ENCODE measurements around the gene SCGN.

Gene SCGN

GRCh38 chr6:25652007-25652515 lies at the start of gene SCGN:
TSS of gene SCGN (plus strand) at chr6:25652215. CDS start at chr6:25652404, 189 bp downstream.
- DNase-seq (ENCODE audit: low read depth in 2 of 2): peak; percentile 38 to 56

DNA sequence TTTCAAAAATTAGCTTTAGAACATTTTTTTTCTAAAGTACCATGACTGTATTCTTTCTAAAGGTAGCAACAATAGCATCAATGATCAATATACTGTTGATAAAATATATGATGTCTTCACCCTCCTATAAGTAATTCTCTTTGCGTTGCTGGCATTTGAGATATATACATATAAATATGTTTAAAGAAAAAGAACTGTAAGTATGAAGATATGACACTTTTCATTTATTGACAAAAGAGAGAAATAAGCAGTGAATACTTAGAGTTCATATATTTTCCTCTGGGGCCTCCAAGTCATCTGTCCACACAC lies 49.4 kb upstream of the SCGN start:
- no peak for DNase-seq (ENCODE audit: low read depth in 2 of 2)

DNA sequence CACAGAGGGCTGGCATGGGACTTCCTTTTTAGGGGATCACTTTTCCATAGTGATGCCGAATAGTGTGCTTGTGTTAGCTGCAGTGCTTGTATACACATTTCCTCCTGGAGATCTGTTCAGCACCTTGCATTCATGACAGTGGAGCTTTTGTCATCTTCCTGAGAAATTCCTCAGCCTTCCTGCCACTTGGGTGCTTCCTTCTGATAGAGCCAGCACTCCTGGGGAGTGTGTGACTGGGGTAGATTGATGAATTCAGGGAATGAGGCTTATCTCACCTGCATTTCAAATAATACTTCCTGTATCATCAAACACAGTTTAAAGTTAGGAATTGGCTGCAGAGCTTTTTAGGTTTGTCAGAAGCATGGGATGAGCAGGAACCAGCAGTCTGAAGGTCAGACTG lies 48.8 kb upstream of the SCGN start:
- DNase-seq (ENCODE audit: low read depth in 2 of 2): no peak

DNA sequence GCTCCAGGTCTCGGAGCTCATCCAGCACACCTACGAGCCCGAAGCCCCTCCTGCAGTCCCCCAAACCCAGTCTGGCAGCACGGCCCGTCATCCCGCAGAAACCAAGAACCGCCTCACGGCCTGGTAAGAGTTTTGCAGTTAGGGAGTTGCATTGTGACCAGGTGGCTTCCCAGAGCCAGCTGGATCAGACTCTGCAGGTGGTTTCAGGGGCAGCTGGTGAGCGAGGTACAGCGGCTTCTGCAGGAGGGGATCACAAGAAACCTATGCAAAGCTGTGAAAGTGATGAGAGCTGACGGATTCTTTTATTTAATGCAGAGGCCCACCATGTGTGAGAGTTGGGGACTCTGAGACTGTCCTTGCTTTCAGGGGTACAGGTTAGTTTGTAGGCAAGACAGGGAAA lies 45.9 kb upstream of the SCGN start:
- DNase-seq (ENCODE audit: low read depth in 2 of 2): no peak

GRCh38 chr6:25608558-25609174 lies 43.3 kb upstream of the SCGN start:
- no peak for DNase-seq (ENCODE audit: low read depth in 2 of 2)

GRCh38 chr6:25612666-25613065 lies 39.3 kb upstream of the SCGN start:
- no peak for DNase-seq (ENCODE audit: low read depth in 2 of 2)

- DNase-seq (ENCODE audit: low read depth in 2 of 2): no peak
These were observed 38.6 kb upstream of the SCGN start for GRCh38 chr6:25613415-25613814.

DNA sequence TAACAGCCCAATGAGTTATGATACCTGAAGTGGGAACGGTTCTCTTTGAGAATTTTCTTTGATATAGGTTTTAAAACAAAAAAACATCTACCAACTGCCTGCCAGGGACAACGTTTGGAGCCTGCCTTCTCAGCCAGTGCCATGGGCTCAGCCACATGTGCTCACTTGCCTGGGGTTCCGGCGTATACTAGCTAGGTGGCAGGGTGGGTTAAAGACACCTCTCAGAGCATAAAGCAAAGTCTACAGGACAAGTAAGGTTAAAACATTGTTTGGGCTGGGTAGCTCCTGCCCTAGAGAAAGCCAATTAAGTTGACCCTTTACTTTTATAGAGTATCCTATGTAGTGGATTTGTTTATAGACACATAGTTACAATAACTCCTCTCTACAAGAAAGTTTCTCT lies 38.0 kb upstream of the SCGN start:
- no peak for DNase-seq (ENCODE audit: low read depth in 2 of 2)

GRCh38 chr6:25615471-25615870 lies 36.5 kb upstream of the SCGN start:
- DNase-seq (ENCODE audit: low read depth in 2 of 2): no peak

- DNase-seq (ENCODE audit: low read depth in 2 of 2): no peak
These were observed 34.0 kb upstream of the SCGN start for GRCh38 chr6:25617997-25618396.

- no peak for DNase-seq (ENCODE audit: low read depth in 2 of 2)
These were observed 32.8 kb upstream of the SCGN start for GRCh38 chr6:25619217-25619616.

DNA sequence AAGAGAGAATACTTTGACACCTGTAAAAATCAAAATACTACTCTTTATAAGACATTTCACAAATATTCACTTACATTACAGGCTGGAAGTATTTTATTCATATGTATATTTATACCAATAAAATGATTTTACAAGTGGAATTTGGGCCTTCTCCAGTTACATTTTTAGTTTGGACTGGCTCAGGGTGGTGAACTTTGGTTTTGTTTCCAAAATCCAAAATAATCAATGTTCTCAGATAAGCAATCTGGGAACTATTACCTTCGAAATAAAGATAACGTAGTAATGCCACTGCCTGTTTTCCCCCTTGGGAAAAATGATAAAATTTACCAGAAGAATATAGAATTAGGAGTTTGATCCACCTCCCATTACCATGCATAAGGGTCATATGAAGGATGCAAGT lies 31.6 kb upstream of the SCGN start:
- no peak for DNase-seq (ENCODE audit: low read depth in 2 of 2)

- no peak for DNase-seq (ENCODE audit: low read depth in 2 of 2)
These were observed 28.9 kb upstream of the SCGN start for GRCh38 chr6:25623065-25623464.

- DNase-seq (ENCODE audit: low read depth in 2 of 2): no peak
These were observed 28.1 kb upstream of the SCGN start for GRCh38 chr6:25623879-25624278.

- DNase-seq (ENCODE audit: low read depth in 2 of 2): no peak
These were observed 25.0 kb upstream of the SCGN start for GRCh38 chr6:25627001-25627400.

GRCh38 chr6:25628471-25629197 lies 23.4 kb upstream of the SCGN start:
- DNase-seq (ENCODE audit: low read depth in 2 of 2): no peak

- DNase-seq (ENCODE audit: low read depth in 2 of 2): no peak
These were observed 22.8 kb upstream of the SCGN start for GRCh38 chr6:25629198-25629576.

DNA sequence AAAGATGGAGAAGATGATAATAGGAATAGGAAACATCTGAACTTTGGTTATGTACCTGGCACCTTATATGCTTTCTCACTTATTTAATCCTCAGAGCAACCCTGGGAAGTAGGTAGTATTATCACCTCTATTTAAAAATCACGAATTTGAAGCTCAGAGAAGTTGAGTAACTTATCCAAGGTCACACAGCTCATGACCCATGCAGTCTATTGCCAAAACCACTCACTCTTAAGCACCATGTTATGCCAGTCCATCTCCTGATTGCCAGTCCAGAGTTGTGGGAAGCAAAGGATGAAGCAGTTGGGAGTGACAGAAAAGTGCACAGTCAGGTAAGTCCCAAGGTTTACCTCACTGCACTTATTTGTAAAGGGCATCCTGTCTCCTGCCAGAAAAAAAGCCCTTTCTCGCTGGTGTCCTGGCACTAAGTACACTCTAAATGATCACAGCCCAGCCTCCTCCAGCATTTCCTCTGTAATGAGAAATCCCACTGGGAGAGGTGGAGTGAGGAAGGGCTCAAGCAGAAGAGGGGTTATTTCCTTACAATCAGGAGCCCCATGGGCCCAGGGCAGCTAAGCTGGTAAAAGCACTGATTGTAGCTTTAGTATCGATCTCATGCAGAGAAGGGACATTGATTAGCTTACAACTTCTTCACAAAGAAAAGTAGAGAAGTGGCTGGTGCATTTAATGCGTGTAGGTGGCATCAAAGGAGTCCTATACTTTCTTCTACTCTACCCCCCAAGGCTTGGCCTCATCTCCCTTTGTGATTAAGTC lies 21.3 kb upstream of the SCGN start:
- no peak for DNase-seq (ENCODE audit: low read depth in 2 of 2)

DNA sequence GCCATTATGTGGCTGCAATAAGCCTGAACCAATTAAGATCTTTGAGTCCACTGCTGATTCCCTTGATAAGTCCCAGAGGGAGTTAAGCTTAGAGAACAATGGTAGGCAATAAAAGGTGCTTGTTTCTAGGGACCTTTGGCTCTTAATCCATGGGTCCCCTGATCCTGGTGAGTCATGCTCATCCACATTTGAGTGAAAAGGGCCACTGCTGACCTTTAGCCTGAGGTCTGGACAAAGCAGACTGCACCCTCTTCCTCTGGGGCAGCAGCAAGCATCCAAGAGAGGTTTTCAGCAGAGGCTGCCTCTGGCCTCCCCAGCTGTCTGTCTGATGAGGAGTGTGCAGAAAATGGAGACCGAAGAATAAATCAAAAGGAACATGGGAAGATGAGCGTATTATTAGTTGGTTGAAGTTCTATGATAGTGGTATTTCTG lies 16.1 kb upstream of the SCGN start:
- DNase-seq (ENCODE audit: low read depth in 2 of 2): no peak

DNA sequence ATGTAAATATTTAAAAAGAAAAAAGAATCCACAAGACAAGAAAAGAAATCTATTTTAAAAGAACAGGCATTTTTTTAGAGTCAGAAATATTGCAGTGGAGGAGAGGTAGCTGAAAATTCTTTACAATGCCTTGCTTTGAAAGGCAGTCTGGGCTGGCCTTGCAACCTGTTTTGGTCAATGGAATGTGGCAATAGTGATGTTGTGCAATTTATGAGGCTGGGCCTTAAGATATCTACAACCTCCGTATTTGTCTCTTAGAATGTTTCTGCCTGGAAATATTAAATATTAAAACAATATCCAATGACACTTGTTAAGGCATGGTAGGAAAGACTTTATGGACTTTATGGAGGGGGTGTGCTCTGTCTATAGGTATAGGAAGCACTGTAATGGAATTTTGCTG lies 14.8 kb upstream of the SCGN start:
- no peak for DNase-seq (ENCODE audit: low read depth in 2 of 2)

GRCh38 chr6:25637960-25638434 lies 14.0 kb upstream of the SCGN start:
- DNase-seq (ENCODE audit: low read depth in 2 of 2): no peak

GRCh38 chr6:25639653-25640052 lies 12.4 kb upstream of the SCGN start:
- DNase-seq (ENCODE audit: low read depth in 2 of 2): no peak

GRCh38 chr6:25640446-25640845 lies 11.6 kb upstream of the SCGN start:
- DNase-seq (ENCODE audit: low read depth in 2 of 2): no peak
